HG03196 (cell line): ENCODE data around the gene ENTPD2.
A peak's percentile ranks its signal among the peaks of the same experiment; 100 is the strongest.

Experiments
- ATAC-seq: cut with Tn5 transposase; IDR thresholded peaks from one replicate; pipeline ENCODE4 v1.9.1; 2021; ENCODE audit not compliant: unreplicated experiment

Gene ENTPD2

DNA sequence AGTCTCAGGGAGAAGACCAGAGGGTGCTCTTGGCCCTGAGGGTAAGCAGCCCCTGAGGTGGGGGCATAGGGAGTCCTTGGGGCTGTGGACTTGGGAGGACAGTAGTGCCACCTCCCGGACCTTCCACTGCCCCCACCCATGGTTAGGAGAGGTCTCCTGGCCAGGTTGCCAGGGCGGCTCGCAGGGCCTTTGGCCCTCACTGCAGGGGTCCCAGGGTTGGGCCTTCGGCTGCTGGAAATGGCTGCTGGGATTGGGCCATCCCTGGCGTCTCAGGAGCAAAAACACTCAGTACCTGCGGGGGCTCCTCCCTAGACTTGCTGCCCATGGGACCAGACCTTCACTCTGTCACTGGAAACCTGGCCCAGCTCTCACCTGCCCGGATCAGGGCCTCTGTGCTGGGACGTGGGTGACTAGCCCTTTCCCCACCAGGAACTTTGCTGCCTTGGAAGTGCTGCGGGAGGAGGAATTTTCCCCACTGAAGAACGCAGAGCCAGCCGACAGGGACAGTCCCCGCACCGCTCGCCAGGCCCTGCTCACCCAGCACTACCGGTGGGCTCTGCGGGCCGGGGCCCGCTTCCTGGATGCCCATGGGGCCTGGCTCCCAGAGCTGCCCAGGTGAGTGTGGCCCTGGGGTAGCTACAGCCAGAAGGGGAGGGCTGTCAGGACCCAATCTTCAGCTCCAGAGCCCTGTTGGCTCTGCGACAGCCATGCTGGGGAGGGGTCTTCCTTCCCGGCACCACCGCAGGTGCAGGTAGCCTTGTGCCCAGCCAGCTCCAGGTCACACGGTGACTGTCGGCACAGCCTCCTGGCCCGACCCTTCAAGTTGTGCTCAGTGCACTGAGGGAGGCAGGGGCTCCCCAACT, 26.6 kb upstream of the ENTPD2 start:
- no peak for ATAC-seq

DNA sequence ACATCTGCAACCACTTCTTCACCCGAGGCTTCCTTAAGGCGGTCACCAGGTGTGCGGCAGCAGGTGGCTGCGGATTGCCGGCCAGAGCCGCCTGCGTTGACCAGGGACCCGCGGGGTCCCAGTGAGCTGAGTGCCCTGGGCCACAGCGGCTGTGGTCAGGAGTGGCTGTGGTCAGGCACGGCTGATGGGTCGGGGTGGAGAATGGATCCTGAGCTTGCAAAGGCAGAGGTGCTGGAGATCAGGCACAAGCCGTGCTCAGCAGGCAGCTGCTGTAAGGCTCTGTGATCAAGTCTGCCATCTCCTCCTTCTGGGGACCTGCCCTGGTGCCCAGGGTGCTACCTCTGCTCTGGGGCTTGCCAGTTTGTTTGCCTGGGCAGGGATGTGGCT, 25.5 kb upstream of the ENTPD2 start:
- ATAC-seq = no peak

DNA sequence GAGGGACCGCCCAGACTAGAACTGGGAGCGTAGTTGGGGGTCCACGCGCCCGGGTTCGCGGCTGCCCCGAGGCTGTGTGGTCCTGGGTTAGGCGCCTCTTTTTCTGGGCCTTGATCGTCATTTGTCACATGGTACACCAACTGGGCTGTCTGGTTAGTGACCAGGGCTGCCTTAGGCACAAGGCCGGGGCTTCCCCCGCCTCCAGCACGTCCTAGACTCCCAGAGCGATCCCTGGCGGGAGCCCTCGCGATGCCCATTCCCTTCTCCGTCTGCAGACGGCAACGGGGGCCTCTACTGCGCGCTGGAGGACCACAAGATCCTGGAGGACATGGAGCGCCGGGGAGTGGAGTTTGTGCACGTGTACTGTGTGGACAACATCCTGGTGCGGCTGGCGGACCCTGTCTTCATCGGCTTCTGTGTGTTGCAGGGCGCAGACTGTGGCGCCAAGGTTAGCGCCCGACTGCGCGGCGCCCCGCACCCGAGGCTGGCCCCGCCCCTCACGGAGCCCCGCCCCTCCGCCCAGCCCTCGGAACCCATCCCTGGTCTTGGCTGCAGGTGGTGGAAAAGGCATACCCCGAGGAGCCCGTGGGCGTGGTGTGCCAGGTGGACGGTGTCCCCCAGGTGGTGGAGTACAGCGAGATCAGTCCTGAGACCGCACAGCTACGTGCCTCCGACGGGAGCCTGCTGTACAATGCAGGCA, 25.0 kb upstream of the ENTPD2 start:
- no peak for ATAC-seq

DNA sequence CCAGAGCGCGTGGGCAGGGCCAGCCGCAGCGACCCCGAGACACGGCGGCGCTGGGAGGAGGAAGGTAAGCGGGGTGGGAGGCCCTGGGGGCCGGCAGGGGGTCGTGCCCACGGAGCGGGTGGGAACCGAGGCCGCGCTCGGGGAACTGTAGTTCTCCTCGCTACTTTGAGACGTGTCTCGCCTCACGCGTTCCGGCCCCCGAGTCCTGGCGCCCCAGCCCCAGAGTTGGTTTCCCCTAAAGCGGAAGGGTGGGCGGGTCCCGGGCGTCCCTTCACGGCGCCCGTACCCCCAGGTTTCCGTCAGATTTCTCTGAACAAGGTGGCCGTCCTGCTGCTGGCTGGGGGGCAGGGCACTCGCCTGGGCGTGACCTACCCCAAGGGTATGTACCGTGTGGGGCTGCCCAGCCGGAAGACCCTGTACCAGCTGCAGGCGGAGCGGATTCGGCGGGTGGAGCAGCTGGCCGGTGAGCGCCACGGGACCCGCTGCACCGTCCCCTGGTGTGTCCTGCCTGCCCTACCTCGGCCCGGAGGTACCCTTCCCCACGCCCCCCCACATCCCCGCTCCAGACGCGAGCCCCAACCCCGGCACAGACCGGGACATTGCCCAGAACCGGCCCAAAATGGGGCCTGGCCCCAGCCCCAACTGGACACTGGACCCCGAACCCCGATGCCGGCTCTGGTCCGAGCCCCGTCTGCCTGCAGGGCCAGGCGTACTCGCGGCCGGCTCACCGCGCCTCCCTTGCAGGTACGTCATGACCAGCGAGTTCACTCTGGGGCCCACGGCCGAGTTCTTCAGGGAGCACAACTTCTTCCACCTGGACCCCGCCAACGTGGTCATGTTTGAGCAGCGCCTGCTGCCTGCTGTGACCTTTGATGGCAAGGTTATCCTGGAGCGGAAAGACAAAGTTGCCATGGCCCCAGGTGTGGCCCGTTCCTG, 24.2 kb upstream of the ENTPD2 start:
- ATAC-seq = peak; percentile 20

DNA sequence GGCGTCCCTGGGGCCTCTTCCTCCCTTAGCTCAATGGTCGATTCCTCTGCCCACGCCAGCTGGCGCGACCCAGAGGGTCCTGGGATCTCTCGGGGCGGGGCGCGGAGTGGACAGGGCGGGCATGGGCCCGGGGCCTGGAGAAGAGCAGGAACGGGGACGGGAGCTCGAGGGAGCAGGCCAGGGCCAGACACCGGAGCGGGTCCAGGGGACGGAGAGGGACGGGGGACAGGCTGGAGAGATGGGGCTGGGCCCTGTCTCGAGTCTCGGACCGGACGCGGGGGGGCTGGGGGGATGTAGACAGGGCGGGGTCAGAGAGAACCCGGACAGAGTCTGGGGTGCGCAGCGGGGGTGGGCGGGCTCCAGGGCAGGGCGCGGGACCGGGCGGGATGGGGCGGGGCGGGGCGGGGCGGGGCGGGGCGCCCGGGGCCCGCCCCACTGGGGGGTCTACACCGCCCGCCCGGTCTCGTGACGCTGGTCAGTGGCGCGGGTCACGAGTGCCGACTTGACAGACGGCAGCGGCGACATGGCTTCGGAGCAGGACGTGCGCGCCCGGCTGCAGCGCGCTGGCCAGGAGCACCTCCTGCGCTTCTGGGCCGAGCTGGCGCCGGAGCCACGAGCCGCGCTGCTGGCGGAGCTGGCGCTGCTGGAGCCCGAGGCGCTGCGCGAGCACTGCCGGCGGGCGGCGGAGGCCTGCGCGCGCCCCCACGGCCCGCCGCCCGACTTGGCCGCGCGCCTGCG, 23.3 kb upstream of the ENTPD2 start, which contains the start of gene UAP1L1:
UAP1L1 (plus strand) TSS at position 508 of the 738 bp plus-strand sequence; CDS start at position 524, 16 bp downstream.
- ATAC-seq = peak; percentile 43

DNA sequence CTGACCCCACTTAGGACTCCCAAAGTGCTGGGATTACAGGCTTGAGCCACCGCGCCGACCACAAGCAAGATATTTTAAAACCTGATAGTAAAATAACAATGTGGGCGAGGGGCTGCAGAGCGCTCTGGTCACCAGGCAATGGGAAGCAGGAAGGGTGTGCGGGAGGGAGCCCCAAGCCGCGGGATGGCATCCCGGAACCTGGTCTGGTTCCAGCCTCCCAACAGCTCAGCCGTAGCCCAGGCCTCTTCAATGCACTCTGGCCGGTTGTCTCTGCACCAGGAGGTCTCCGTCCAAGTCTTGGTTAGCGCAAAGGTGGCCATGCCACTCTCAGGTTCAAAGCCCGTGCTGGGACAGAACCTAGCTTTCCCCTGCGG, 22.8 kb upstream of the ENTPD2 start:
- ATAC-seq = no peak

DNA sequence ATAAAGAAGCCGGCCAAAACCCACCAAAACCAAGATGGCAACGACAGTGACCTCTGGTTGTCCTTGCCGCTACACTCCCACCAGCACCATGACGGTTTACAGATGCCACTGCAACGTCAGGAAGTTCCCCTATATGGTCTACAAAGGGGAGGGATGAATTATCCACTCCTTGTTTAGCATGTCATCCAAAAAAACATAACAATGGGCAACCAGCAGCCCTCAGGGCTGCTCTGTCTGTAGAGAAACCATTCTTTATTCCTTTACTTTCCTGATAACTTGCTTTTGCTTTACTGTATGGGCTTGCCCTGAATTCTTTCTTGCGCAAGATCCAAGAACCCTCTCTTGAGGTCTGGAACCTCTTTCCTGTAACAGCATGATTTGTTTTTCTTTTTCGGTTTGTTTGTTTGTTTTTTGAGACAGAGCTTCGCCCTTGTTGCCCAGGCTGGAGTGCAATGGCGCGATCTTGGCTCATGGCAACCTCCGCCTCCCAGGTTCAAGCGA, 21.5 kb upstream of the ENTPD2 start:
- ATAC-seq = no peak

DNA sequence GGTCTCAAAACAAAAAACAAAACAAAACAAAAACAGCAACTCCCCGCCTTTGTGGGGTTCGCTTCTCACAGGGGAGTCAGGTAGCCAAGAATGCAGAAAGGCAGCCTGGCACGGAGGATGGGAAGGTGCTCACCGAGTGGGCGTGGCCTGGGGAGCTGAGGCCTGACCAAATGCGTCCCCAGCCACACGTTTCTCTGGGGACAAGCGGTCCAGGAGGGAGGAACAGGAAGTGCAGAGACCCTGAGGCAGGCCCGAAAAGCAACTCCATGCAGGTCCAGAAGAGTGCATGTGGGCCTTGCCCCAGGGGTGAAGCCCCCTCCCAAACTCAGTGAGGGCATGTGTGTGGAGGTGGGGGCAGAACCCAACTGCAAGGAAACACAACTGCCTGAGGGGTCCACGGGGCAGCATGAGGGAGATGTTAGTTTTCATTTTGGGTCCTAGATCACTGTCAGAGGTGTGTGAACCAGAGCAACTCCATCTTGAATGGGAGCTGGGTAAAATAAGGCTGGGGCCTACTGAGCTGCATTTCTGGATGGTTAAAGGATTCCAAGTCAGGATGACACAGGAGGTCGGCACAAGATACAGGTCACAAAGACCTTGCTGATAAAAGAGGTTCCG, 20.9 kb upstream of the ENTPD2 start:
- no peak for ATAC-seq

DNA sequence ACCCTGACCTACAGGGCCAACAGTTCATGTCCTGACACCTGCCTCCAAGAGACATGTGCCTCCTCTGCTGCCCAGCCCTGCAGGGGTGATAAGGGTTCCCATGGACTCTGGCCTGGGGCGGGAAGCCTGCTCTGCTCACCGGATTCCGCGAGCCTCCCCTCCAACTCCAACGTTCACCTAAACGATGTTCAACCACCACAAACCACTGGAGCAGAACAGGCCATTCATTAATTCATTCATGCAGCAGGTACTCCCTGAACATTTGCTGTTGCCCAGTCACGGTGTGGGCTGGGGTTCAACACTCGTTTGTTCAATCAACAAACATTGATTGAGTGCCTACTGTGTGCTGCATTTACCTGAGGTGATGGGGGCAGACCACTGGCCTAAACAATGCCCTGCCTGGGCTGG, 20.1 kb upstream of the ENTPD2 start:
- no peak for ATAC-seq

DNA sequence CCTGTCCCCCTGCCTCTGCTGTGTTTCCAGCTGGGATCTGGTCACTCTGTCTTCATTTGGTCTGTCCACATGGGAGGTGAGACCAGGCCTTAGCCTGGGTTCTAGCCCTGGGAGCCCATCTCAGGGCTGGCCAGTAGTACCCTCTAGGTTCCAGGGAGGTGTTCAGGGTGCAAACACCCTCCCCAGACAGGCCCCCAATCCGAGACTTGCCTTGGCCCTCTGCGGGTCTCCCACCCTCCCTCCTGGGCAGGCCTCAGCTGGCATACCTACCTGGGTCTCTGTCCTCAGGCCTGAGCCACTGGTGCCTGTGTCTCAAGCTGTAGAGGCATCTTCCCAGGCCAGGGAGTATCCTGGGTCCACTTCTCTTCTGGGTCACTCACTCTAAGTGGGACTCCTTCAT, 17.4 kb upstream of the ENTPD2 start:
- no peak for ATAC-seq

DNA sequence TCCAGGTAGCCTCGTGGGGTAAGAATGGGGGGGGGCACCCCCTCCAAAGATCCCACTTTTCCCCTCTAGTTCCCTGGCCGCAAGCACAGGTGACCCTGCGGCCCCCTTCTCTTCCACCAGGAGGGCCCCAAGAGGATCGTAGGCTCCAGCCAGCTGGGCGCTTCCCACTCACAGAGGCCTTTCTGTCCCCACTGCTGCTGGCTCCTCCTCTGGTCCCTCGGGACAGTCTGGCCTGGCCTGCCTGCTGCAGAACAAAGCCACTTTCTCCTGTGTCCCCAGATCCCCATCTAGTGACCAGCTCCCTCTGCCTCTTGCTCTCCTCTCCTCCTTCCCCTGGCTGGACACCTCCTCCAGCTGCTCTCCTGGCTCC, 17.0 kb upstream of the ENTPD2 start:
- peak; percentile 9 for ATAC-seq

DNA sequence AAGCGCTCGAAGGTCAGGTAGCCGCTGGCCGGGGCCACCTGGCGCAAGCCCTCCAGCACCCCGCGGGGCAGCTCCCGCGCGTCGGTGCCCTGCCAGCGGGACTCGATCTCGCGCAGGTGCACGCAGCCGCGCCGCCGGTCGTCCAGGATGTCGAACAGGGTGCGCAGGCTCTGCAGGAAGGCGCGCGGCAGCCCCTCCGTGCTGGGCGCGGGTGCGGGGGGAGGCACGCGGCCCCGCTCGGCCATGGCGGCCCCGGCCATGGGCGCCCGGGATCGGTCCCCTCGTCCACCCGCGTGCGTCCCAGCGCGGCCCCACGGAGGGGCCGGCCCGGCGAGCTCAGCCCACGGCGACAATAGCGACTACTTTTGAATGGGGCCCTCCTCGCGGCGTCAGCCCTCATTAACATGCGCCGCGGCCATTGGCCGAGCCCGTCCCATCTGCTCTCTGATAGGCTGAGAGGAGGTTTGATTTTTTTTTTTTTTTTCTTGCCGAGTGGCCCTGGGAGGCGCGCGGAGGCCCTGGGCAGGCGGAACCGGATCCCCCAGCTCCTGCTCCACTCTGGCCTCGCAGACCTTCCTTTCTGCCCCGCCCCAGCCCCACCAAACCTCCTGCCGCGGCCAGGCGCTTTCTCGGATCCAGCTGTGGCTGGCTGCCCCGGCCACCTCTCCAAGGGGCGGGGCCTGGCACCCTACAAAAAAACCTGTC, 16.5 kb upstream of the ENTPD2 start, which contains the start of gene SAPCD2:
SAPCD2 (minus strand) TSS at position 357 of the 705 bp plus-strand sequence; CDS start at position 260, 97 bp downstream.
- ATAC-seq = peak; percentile 61

DNA sequence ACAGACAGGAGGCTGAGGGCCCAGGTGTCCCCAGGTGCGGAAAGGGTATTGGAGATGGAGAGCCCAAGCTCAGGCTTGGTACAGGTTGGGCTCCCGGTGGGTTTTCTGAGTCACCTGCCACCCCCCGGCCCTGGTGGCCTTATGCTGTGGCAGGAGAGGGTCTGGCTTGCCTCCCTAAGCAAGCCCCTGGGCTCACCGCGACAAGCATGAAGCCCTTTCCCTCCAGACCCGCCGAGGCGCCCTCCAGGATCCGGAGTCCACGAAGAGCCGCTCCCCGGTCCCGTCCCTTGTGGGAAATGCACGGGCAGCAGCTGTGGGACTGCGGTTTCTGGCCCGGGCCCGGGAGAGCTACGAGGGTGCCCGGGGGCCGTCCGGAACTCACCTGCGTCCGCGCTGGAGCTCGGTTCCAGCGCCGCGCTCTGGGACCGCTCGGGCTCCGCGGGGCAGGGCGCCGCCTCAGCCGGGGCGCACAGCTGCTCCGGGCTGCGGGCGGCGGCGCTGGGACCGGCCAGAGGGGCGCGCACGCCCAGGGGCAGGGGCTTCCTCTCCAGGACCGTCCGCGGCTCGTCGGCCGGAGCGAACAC, 15.7 kb upstream of the ENTPD2 start:
- no peak for ATAC-seq

DNA sequence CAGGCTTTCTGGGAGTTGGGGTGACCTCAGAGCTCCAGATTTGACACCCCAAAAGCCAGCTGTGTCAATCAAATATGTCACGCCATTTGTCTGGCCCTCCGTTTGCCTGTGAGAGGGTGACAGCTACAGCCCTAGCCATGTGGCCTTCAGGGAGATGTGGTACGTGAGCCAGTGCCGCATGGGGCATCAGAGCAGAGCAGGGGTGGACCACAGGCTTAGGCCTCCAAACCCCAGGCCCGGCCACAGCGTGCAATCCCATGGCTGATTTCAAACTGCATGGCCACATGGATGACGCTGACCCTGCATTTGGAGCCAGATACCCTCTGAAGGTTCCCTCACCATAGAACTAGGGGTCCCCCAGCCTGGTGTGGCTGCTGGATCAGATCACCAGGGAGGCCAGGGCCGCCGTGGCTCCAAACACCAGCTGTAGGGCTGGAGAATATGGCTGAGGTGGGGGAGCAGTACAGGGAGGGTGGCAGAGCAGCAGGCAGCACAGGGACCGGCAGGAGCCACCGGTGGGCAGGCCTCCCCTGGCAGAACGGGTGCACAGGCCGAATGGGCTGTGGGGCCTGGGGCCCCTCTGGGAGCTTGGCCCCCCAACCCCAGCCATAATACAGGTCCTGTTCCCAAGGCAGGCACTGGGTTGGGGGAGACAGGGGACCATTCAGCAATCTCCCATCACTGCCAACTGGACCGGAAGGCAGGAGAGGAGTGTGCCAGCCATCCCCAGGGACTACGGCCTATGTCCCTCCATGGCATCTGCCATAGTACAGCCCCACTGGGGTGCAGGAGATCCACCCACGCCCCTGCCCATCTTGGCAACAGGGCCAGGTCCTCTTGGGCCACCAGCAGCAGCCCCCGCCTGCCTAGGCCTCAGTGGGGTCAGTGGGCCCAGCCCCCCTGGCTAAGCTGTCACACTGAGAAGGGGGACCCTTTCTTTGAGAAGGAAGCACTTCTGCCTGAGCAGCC, 15.0 kb upstream of the ENTPD2 start:
- no peak for ATAC-seq

DNA sequence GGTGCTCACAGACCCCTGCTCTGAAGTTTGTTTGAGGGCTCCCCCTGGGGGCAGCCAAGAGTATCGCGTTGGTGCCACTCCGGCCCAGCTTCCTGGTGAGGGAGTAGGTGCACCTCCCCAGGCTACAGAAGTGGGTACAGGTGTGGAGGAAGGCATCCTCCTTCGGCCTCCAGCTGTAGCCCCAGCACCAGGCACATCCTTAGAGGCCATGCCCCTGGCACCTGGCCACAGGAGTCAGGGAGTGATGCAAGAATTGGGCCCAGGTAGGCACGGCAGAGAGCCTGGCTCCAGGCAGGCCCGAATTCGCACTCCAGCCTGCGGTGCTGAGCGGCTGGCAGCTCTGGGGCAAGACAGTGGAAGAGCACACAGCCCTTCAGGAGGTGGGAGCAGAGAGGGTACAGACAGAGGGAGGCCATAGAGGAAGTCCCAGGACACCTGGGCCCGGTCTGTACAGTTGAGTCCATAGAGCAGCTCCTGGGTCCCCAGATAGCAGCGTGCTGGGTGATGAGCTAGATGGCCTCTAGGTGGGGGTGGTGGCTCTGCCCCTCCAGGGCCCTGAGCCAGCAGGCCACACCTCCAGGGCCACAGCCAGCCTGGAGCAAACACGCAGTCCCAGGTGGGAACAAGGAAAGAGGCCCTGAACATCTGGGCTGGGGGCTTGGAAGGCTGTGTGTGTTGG, 14.1 kb upstream of the ENTPD2 start:
- ATAC-seq = no peak

DNA sequence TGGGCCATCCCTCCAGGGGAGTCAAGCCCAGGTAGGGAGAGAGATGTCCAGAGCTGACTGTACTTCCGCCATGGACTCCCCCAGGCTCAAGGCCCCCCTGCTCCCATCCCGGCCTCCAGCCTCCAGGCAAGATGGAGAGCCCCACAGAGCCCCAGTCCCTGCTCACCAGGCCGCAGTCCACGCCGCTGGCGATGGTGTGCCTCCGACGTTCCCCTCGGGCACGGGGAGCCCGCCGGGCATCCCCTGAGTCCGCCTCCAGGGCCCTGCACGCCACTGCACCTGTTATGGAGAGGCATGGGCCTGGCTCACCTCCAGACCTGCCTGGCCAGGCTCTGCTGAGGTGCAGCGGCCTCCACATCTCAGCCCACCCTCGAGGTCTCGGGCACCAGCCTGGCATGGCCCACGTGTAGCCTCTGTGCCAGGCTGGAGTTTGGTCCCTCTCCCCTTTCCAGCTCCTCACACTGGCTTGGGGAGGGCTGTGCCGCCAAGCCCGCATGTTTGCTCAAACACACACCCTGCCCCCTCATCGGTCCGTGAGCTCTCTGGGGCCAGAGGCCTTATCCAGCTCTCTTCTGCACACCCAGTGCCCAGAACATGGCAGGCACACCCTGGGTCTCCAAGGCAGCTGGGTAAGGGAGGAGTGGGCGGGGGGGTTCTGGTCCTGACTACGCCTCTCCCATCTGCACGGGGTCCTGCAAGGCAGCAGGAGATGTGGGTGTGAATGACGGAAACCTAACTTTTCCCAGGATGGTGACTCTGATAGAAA, 12.4 kb upstream of the ENTPD2 start:
- ATAC-seq = no peak
